Measurements from ENCODE around the gene ROBO2. TPM values are rescaled to one million over a fixed set of nuclear protein-coding genes. Genes with fewer than 3 reads are reported as not detected.

ROBO2 gene
- total RNA-seq, 1 donor from 2014 or later: 8.9 TPM

DNA sequence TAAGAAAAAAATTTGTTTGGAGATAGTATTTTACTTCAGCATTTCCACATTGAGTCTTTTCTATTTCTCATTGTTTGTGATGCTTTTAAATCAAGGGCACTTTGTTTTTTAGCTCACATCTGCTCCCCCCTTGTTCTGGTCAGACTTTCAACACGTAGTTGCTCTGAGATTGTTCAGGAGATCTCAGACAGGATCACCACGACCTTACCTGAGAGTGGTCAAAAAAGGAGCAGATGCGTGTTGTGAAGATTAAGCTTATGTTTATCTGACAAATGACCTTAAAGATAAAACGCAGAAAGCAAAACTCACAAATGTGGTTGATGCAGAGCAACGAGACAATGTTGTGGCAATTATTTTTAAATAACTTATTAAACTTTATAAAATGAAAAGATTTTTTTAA is 298.3 kb downstream of the ROBO2 start:
- Histone ChIP-seq H3K4me3 (ENCODE audit: low read length in 3 of 3) (no peak overlapping the region), H3K4me1 (ENCODE audit: control insufficient read depth in 3 of 3, insufficient read depth in 3 of 3, low read length in 3 of 3) (no peaks in the 10 kb centered on the region), H3K36me3 (ENCODE audit: control insufficient read depth in 3 of 3, insufficient read depth in 3 of 3, low read length in 3 of 3) (no peaks in the 10 kb centered on the region), H3K9ac (ENCODE audit: low read depth in 1 of 3, low read length in 3 of 3) (no peak overlapping the region), H3K27ac (ENCODE audit: low read depth, low read length) (no peak overlapping the region), H3K9me3 (ENCODE audit: control insufficient read depth in 3 of 3, low read length in 3 of 3) (no peaks in the 10 kb centered on the region), H3K27me3 (ENCODE audit: control insufficient read depth in 3 of 3, insufficient read depth in 3 of 3, low read length in 3 of 3) (no peaks in the 10 kb centered on the region)

DNA sequence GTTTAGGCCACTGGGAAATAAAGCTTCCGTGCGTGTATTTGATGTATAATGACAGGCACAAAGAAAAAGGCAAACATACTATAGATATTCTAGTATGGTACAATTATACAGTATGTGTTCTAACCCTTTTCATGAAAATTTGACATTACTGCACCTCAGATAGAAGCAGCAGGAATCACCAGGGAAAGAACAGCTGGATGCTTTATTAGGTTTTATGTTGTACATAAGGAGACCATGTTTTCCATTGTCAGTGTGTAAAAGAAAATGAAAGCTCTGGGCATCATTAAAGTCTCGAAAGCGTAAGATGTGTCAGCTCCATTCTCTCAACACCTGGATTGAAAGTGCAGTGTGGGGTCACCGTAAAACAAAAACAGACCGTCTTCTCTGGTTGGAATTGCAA is 302.1 kb downstream of the ROBO2 start:
- H3K9ac ChIP-seq (ENCODE audit: low read depth in 1 of 3, low read length in 3 of 3): no peak overlapping the region
- H3K4me3 ChIP-seq (ENCODE audit: low read length in 3 of 3): no peak overlapping the region
- no peaks in the 10 kb centered on the region for H3K27me3 ChIP-seq (ENCODE audit: control insufficient read depth in 3 of 3, insufficient read depth in 3 of 3, low read length in 3 of 3)
- H3K4me1 ChIP-seq (ENCODE audit: control insufficient read depth in 3 of 3, insufficient read depth in 3 of 3, low read length in 3 of 3): no peaks in the 10 kb centered on the region
- no peak overlapping the region for H3K27ac ChIP-seq (ENCODE audit: low read depth, low read length)
- H3K36me3 ChIP-seq (ENCODE audit: control insufficient read depth in 3 of 3, insufficient read depth in 3 of 3, low read length in 3 of 3): no peaks in the 10 kb centered on the region
- H3K9me3 ChIP-seq (ENCODE audit: control insufficient read depth in 3 of 3, low read length in 3 of 3): no peaks in the 10 kb centered on the region

DNA sequence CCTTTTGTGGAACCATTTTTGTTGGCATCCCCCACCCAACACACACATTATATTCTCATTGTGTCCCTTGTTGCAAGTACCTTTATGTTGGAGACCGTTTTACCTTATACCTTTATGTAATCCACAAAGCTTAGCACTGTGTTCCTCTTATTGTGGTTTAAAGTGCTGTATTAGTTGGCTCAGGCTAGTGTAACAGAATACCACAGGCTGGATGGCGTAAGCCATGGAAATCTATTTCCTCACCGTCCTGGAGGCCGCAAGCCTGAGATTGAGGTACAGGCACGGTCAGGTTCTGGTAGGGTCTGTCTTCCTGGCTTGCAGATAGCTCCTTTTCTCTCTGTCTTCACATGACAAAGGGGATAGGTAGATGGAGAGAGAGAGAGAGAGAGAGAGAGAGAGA is 302.8 kb downstream of the ROBO2 start:
- H3K4me3 ChIP-seq (ENCODE audit: low read length in 3 of 3): no peak overlapping the region
- H3K27ac ChIP-seq (ENCODE audit: low read depth, low read length): no peak overlapping the region
- no peaks in the 10 kb centered on the region for H3K27me3 ChIP-seq (ENCODE audit: control insufficient read depth in 3 of 3, insufficient read depth in 3 of 3, low read length in 3 of 3)
- no peaks in the 10 kb centered on the region for H3K4me1 ChIP-seq (ENCODE audit: control insufficient read depth in 3 of 3, insufficient read depth in 3 of 3, low read length in 3 of 3)
- no peaks in the 10 kb centered on the region for H3K36me3 ChIP-seq (ENCODE audit: control insufficient read depth in 3 of 3, insufficient read depth in 3 of 3, low read length in 3 of 3)
- no peaks in the 10 kb centered on the region for H3K9me3 ChIP-seq (ENCODE audit: control insufficient read depth in 3 of 3, low read length in 3 of 3)
- no peak overlapping the region for H3K9ac ChIP-seq (ENCODE audit: low read depth in 1 of 3, low read length in 3 of 3)

DNA sequence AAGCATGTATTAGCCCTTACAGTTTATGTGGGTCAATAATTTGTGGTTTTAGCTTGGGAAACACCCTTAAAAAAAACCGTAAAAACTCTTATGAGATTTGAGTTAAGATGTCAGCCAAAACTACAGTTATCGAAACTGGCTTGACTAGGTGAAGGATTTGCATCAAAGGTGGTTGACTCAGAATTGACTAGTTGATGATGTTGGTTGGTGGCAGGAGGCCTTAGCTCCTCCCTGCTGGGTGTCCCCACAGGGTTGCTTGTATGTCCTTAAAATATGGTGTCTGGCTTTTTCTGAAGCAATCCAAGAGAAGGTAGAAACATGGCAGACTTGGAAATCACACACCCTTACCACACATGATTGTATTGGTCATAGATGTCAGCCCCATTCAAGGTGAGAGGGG is 305.1 kb downstream of the ROBO2 start:
- no peaks in the 10 kb centered on the region for H3K27me3 ChIP-seq (ENCODE audit: control insufficient read depth in 3 of 3, insufficient read depth in 3 of 3, low read length in 3 of 3)
- H3K36me3 ChIP-seq (ENCODE audit: control insufficient read depth in 3 of 3, insufficient read depth in 3 of 3, low read length in 3 of 3): no peaks in the 10 kb centered on the region
- no peak overlapping the region for H3K27ac ChIP-seq (ENCODE audit: low read depth, low read length)
- no peaks in the 10 kb centered on the region for H3K4me1 ChIP-seq (ENCODE audit: control insufficient read depth in 3 of 3, insufficient read depth in 3 of 3, low read length in 3 of 3)
- H3K4me3 ChIP-seq (ENCODE audit: low read length in 3 of 3): no peak overlapping the region
- H3K9me3 ChIP-seq (ENCODE audit: control insufficient read depth in 3 of 3, low read length in 3 of 3): no peaks in the 10 kb centered on the region
- no peak overlapping the region for H3K9ac ChIP-seq (ENCODE audit: low read depth in 1 of 3, low read length in 3 of 3)

DNA sequence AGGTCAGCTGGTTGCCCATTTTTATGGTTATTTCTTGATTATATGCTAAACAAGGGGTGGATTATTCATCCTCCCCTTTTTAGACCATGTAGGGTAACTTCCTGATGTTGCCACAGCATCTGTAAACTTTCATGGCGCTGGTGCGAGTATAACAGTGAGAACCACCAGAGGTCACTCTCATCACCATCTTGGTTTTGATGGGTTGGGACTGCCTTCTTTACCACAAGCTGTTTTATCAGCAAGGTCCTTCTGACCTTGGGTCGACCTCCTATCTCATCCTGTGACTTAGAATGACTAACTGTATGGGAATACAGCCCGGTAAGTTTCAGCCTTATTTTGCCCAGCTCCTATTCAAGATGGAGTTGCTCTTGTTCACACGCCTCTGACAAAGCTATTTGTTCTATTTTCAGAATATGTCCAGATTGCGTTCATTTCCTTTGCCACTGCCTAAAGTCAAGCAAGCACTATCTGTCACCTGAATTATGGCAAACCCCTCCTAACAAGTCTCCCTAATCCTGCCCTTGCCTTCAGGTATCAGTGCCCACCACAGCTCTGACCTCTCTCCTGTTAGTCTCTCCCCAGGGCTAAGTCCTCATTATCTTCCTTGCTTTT is 308.5 kb downstream of the ROBO2 start:
- no peaks in the 10 kb centered on the region for H3K36me3 ChIP-seq (ENCODE audit: control insufficient read depth in 3 of 3, insufficient read depth in 3 of 3, low read length in 3 of 3)
- H3K4me1 ChIP-seq (ENCODE audit: control insufficient read depth in 3 of 3, insufficient read depth in 3 of 3, low read length in 3 of 3): no peaks in the 10 kb centered on the region

DNA sequence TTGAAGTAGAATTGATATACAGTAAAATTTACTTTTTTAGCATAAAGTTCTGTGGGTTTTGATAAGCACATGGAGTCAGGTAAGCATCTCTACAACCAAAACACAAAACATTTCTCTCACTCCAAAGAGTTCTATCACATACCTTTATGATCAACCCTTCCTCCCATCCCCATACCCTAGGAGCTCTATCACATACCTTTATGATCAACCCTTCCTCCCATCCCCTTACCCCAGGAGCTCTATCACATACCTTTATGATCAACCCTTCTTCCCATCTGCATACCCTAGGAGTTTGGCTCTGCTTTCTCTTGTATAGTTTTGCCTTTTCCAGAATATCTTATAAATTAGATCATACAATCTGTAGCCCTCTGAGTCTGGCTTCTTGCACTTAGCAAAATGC is 315.1 kb downstream of the ROBO2 start:
- H3K27ac ChIP-seq (ENCODE audit: low read depth, low read length): no peak overlapping the region
- H3K36me3 ChIP-seq (ENCODE audit: control insufficient read depth in 3 of 3, insufficient read depth in 3 of 3, low read length in 3 of 3): no peaks in the 10 kb centered on the region
- H3K9me3 ChIP-seq (ENCODE audit: control insufficient read depth in 3 of 3, low read length in 3 of 3): no peaks in the 10 kb centered on the region
- no peaks in the 10 kb centered on the region for H3K27me3 ChIP-seq (ENCODE audit: control insufficient read depth in 3 of 3, insufficient read depth in 3 of 3, low read length in 3 of 3)
- H3K9ac ChIP-seq (ENCODE audit: low read depth in 1 of 3, low read length in 3 of 3): no peak overlapping the region
- no peak overlapping the region for H3K4me3 ChIP-seq (ENCODE audit: low read length in 3 of 3)
- H3K4me1 ChIP-seq (ENCODE audit: control insufficient read depth in 3 of 3, insufficient read depth in 3 of 3, low read length in 3 of 3): no peaks in the 10 kb centered on the region

More for the DNA sequence above, 308.5 kb downstream of the ROBO2 start:
- Histone ChIP-seq H3K4me3 (ENCODE audit: low read length in 3 of 3) (no peak overlapping the region), H3K9ac (ENCODE audit: low read depth in 1 of 3, low read length in 3 of 3) (no peak overlapping the region), H3K27ac (ENCODE audit: low read depth, low read length) (no peak overlapping the region), H3K27me3 (ENCODE audit: control insufficient read depth in 3 of 3, insufficient read depth in 3 of 3, low read length in 3 of 3) (no peaks in the 10 kb centered on the region), H3K9me3 (ENCODE audit: control insufficient read depth in 3 of 3, low read length in 3 of 3) (no peaks in the 10 kb centered on the region)

DNA sequence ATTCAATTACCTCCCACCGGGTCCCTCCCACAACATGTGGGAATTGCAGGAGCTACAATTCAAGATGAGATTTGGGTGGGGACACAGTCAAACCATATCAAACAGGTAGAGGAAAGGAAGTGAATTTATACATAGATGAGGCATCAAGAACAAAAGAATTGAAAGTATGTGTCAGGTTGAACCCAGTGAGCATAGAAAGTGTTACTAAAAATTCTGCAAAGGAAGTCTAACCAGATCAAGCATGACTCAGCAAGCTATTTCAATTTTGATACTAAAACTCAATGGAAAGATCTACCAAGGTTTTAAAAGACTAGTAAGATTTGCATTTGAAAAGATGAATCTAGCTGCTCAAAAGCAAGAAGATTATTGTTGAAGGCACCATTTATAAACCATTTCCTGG is 323.0 kb downstream of the ROBO2 start:
- Histone ChIP-seq H3K27me3 (ENCODE audit: control insufficient read depth in 3 of 3, insufficient read depth in 3 of 3, low read length in 3 of 3) (no peaks in the 10 kb centered on the region), H3K9ac (ENCODE audit: low read depth in 1 of 3, low read length in 3 of 3) (no peak overlapping the region), H3K9me3 (ENCODE audit: control insufficient read depth in 3 of 3, low read length in 3 of 3) (no peaks in the 10 kb centered on the region), H3K27ac (ENCODE audit: low read depth, low read length) (no peak overlapping the region), H3K36me3 (ENCODE audit: control insufficient read depth in 3 of 3, insufficient read depth in 3 of 3, low read length in 3 of 3) (no peaks in the 10 kb centered on the region), H3K4me3 (ENCODE audit: low read length in 3 of 3) (no peak overlapping the region), H3K4me1 (ENCODE audit: control insufficient read depth in 3 of 3, insufficient read depth in 3 of 3, low read length in 3 of 3) (no peaks in the 10 kb centered on the region)

DNA sequence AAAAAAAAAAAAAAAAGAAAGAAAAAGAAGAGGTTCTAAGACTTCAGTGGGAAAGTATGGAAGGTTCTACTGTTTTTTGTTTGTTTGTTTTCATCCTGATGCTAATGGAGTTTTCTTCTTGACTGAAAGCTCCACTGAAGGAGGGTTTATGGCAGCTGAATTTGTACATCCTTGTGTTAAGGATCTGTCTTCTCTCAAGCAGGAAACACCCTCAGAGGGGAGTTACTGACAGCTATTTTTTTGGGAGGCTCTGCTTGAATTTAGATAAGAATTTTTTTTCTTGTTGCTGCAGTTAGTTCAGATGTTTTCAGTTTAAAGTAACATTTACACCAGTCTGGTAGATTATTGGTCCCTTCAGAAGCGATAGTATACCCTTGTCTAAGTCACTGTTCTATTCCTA is 325.3 kb downstream of the ROBO2 start:
- Histone ChIP-seq H3K27me3 (ENCODE audit: control insufficient read depth in 3 of 3, insufficient read depth in 3 of 3, low read length in 3 of 3) (no peaks in the 10 kb centered on the region), H3K27ac (ENCODE audit: low read depth, low read length) (no peak overlapping the region), H3K9me3 (ENCODE audit: control insufficient read depth in 3 of 3, low read length in 3 of 3) (no peaks in the 10 kb centered on the region), H3K4me3 (ENCODE audit: low read length in 3 of 3) (no peak overlapping the region), H3K4me1 (ENCODE audit: control insufficient read depth in 3 of 3, insufficient read depth in 3 of 3, low read length in 3 of 3) (no peaks in the 10 kb centered on the region), H3K36me3 (ENCODE audit: control insufficient read depth in 3 of 3, insufficient read depth in 3 of 3, low read length in 3 of 3) (no peaks in the 10 kb centered on the region), H3K9ac (ENCODE audit: low read depth in 1 of 3, low read length in 3 of 3) (no peak overlapping the region)

DNA sequence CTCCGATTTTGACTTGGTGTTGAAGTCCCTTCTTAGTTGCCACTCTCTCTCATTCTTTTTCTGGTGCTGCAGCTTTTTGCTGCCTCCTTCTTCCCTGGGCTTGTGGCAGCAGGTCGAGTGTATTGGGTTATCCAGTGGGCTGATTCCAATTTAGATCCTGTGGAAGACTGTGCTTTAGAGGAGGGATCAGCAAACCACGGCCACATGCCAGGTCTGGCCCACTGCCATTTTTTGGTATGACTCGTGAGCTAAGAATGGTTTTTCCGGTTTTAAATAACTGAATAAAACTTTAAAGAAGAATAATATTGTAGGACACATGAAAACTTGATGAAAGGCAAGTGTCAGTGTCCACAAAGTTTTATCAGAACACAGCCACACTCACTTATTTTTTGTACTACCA is 330.5 kb downstream of the ROBO2 start:
- Histone ChIP-seq H3K36me3 (ENCODE audit: control insufficient read depth in 3 of 3, insufficient read depth in 3 of 3, low read length in 3 of 3) (no peaks in the 10 kb centered on the region), H3K27me3 (ENCODE audit: control insufficient read depth in 3 of 3, insufficient read depth in 3 of 3, low read length in 3 of 3) (no peaks in the 10 kb centered on the region), H3K9ac (ENCODE audit: low read depth in 1 of 3, low read length in 3 of 3) (no peak overlapping the region), H3K9me3 (ENCODE audit: control insufficient read depth in 3 of 3, low read length in 3 of 3) (no peaks in the 10 kb centered on the region), H3K4me3 (ENCODE audit: low read length in 3 of 3) (no peak overlapping the region), H3K4me1 (ENCODE audit: control insufficient read depth in 3 of 3, insufficient read depth in 3 of 3, low read length in 3 of 3) (no peaks in the 10 kb centered on the region), H3K27ac (ENCODE audit: low read depth, low read length) (no peak overlapping the region)

DNA sequence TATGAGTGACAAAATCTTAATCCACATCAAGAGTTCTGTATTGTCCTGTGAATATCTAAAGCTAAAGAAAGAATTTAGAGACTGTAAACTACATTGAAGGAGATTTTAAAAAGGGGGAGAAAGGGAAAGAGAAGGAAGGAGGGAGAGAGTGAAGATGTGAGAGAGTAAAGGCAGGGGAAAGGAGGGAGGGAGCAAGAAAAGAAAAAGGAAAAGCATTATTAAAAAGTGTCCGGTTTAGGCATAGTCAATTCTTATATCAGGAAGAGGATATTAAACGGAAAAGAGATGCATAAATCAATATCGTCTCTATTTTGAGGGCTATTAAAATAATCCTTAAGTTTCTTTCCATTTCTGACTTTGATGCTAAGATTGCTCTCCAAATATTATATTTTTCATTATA is 332.1 kb downstream of the ROBO2 start:
- Histone ChIP-seq H3K27ac (ENCODE audit: low read depth, low read length) (no peak overlapping the region), H3K27me3 (ENCODE audit: control insufficient read depth in 3 of 3, insufficient read depth in 3 of 3, low read length in 3 of 3) (no peaks in the 10 kb centered on the region), H3K36me3 (ENCODE audit: control insufficient read depth in 3 of 3, insufficient read depth in 3 of 3, low read length in 3 of 3) (no peaks in the 10 kb centered on the region), H3K4me1 (ENCODE audit: control insufficient read depth in 3 of 3, insufficient read depth in 3 of 3, low read length in 3 of 3) (no peaks in the 10 kb centered on the region), H3K9ac (ENCODE audit: low read depth in 1 of 3, low read length in 3 of 3) (no peak overlapping the region), H3K9me3 (ENCODE audit: control insufficient read depth in 3 of 3, low read length in 3 of 3) (no peaks in the 10 kb centered on the region), H3K4me3 (ENCODE audit: low read length in 3 of 3) (no peak overlapping the region)

All from skeletal muscle tissue (tissue), 4 donors.